Mesothelial cell of epicardium (in vitro differentiated cells): ENCODE data around the gene ADAMTS13. TPM values are rescaled to one million over a fixed set of nuclear protein-coding genes. Genes with fewer than 3 reads are reported as not detected.

Experiments used
- DNase-seq, 2 experiments: peaks; one replicate each; pipeline ENCODE4 v3.0.0; 2021; ENCODE audit warnings: low spot score in 2 of 2; ENCODE audit not compliant: unreplicated experiment in 2 of 2
- H3K27ac Mint-ChIP-seq: 2 replicates; pipeline ENCODE4 v1.8.0; 2021; ENCODE audit warnings: mixed read lengths
- H3K27me3 Mint-ChIP-seq: 2 replicates; pipeline ENCODE4 v1.8.0; 2021; ENCODE audit warnings: low read depth, mixed read lengths
- H3K36me3 Mint-ChIP-seq: 2 replicates; pipeline ENCODE4 v1.8.0; 2021; ENCODE audit warnings: mixed read lengths
- H3K4me1 Mint-ChIP-seq: 2 replicates; pipeline ENCODE4 v1.8.0; 2021; ENCODE audit warnings: mixed read lengths
- H3K4me3 Mint-ChIP-seq: 2 replicates; pipeline ENCODE4 v1.8.0; 2021; ENCODE audit warnings: mild to moderate bottlenecking, moderate library complexity, mixed read lengths
- H3K9me3 Mint-ChIP-seq: 2 replicates; pipeline ENCODE4 v1.8.0; 2021; ENCODE audit warnings: mixed read lengths
- CTCF ChIP-seq: fragments of 200-600 bp; sonication (generic); IDR thresholded peaks from one replicate; pipeline ENCODE4 v1.5.0; 2021; ENCODE audit warnings: antibody characterized with exemption; ENCODE audit not compliant: unreplicated experiment
- total RNA-seq: library from RNA; stranded (reverse); gene quantifications from 3 replicates; pipeline ENCODE4 v1.2.1, GENCODE V29; 2021

ADAMTS13 gene
- total RNA-seq, 1 donor from 2014 or later, result 21.3 TPM

DNA sequence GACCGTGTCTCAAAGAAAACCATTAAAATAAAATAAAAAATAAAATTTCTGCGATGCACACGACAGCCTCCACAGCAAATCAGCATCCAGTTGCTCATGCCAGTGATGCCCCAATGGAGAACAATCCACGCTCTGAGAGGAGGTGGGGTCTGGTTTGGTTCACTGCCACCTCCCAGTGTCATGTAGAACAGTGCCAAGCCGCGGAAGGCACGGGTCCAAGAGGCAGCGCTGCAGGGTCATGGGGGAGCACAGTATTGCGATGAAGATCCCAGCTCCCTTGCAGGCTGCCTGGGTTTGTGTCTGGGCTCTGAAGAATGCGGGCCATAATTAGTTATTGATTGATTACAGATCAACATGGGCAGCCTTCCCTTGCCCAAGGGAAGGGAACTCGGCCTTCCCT is 31.5 kb downstream of the ADAMTS13 start:
- no peak overlapping the region for H3K27ac Mint-ChIP-seq

DNA sequence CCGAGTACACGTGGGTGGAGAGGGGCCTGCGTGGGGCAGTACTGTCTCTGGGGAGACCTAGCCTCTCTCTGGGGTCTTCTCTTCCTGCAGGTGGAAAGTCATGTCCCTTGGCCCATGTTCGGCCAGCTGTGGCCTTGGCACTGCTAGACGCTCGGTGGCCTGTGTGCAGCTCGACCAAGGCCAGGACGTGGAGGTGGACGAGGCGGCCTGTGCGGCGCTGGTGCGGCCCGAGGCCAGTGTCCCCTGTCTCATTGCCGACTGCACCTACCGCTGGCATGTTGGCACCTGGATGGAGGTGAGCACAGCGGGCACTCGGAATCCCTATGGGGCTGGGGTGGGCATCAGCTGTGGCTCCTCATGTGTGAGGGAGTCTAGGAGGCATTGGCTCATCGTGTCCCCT is 32.2 kb downstream of the ADAMTS13 start:
- Mint-ChIP-seq H3K4me3 (no peak overlapping the region), H3K27me3 (no peaks in the 10 kb centered on the region), H3K9me3 (no peaks in the 10 kb centered on the region), H3K4me1 (peaks cover 2% of the 10 kb centered on the region), H3K36me3 (no peaks in the 10 kb centered on the region), H3K27ac (no peak overlapping the region)
- TF ChIP-seq CTCF, result no peak
- no peak for DNase-seq

More for the DNA sequence above, 31.5 kb downstream of the ADAMTS13 start:
- no peak for TF ChIP-seq CTCF
- DNase-seq, result no peak
- Mint-ChIP-seq H3K27me3 (no peaks in the 10 kb centered on the region), H3K36me3 (no peaks in the 10 kb centered on the region), H3K9me3 (no peaks in the 10 kb centered on the region), H3K4me3 (no peak overlapping the region), H3K4me1 (no peaks in the 10 kb centered on the region)

- DNase-seq, result no peak
- Mint-ChIP-seq H3K4me3 (no peak overlapping the region), H3K36me3 (no peaks in the 10 kb centered on the region), H3K4me1 (peaks cover 2% of the 10 kb centered on the region), H3K27ac (no peak overlapping the region), H3K9me3 (no peaks in the 10 kb centered on the region), H3K27me3 (no peaks in the 10 kb centered on the region)
- TF ChIP-seq CTCF, result no peak
These were observed 32.9 kb downstream of the ADAMTS13 start for GRCh38 chr9:133454943-133455673.

DNA sequence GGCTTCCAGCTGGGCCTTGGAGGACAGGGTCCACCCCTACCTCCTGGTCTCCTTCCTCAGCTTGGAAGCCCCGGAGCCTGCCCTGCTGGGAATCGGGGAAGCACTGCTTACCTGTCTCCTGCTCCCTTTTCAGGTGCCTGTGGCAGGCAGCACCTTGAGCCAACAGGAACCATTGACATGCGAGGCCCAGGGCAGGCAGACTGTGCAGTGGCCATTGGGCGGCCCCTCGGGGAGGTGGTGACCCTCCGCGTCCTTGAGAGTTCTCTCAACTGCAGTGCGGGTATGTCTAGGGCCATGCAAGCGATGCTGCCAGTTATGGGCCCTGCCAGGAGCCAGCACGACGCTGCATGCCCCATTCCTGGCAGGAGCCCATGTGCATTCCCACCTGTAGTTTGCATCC is 33.8 kb downstream of the ADAMTS13 start:
- Mint-ChIP-seq H3K4me1 (peaks cover 8% of the 10 kb centered on the region), H3K27ac (no peak overlapping the region)
- no peak for DNase-seq

GRCh38 chr9:133456409-133456808 is 34.2 kb downstream of the ADAMTS13 start:
- H3K9me3 Mint-ChIP-seq, result no peaks in the 10 kb centered on the region
- no peak overlapping the region for H3K4me3 Mint-ChIP-seq
- H3K36me3 Mint-ChIP-seq, result no peaks in the 10 kb centered on the region
- H3K4me1 Mint-ChIP-seq, result peaks cover 13% of the 10 kb centered on the region
- no peak for DNase-seq
- no peak overlapping the region for H3K27ac Mint-ChIP-seq
- TF ChIP-seq CTCF, result no peak
- H3K27me3 Mint-ChIP-seq, result no peaks in the 10 kb centered on the region

More for the DNA sequence above, 33.8 kb downstream of the ADAMTS13 start:
- no peak overlapping the region for H3K4me3 Mint-ChIP-seq
- H3K36me3 Mint-ChIP-seq, result no peaks in the 10 kb centered on the region
- H3K27me3 Mint-ChIP-seq, result no peaks in the 10 kb centered on the region
- H3K9me3 Mint-ChIP-seq, result no peaks in the 10 kb centered on the region
- no peak for TF ChIP-seq CTCF
